Neuronal stem cell (in vitro differentiated cells): ENCODE measurements around the gene BZW2.

Source experiments
- DNase-seq: peaks from one replicate; pipeline ENCODE4 v3.0.0-alpha.2; 2013; ENCODE audit warnings: low spot score
- H2AFZ ChIP-seq: one replicate; pipeline ENCODE4 v1.6.1; 2013; ENCODE audit warnings: mild to moderate bottlenecking, low read length, inconsistent platforms
- H2AK5ac ChIP-seq: 2 replicates; pipeline ENCODE4 v1.6.1; 2013; ENCODE audit warnings: low read depth, mild to moderate bottlenecking, inconsistent platforms, low read length, moderate library complexity, mixed read lengths
- H2BK120ac ChIP-seq: 2 replicates; pipeline ENCODE4 v1.6.1; 2013; ENCODE audit warnings: low read depth, mild to moderate bottlenecking, inconsistent platforms, low read length, moderate library complexity, mixed read lengths
- H2BK12ac ChIP-seq: one replicate; pipeline ENCODE4 v1.6.1; 2013; ENCODE audit warnings: low read length, inconsistent platforms
- H2BK15ac ChIP-seq: 2 replicates; pipeline ENCODE4 v1.6.1; 2013; ENCODE audit warnings: mild to moderate bottlenecking, low read length, inconsistent platforms, mixed read lengths
- H2BK5ac ChIP-seq: one replicate; pipeline ENCODE4 v1.6.1; 2013; ENCODE audit warnings: inconsistent platforms, mild to moderate bottlenecking, low read length, moderate library complexity
- H3K14ac ChIP-seq: one replicate; pipeline ENCODE4 v1.6.1; 2013; ENCODE audit warnings: low read length, inconsistent platforms
- H3K18ac ChIP-seq: 2 replicates; pipeline ENCODE4 v1.6.1; 2013; ENCODE audit warnings: low read length, inconsistent platforms
- H3K23ac ChIP-seq: 2 replicates; pipeline ENCODE4 v1.6.1; 2013; ENCODE audit warnings: low read depth, mild to moderate bottlenecking, mixed read lengths, low read length, inconsistent platforms; ENCODE audit not compliant: poor library complexity
- H3K27ac ChIP-seq: replicated peaks from 3 replicates; pipeline ENCODE4 v1.5.1; 2013; ENCODE audit warnings: low read length, inconsistent platforms
- H3K27me3 ChIP-seq, 3 experiments: 2 replicates each; pipeline ENCODE4 v1.6.1; 2013; ENCODE audit warnings: low read length in 3 of 3, mild to moderate bottlenecking in 2 of 3, inconsistent platforms in 1 of 3, low read depth in 1 of 3, mixed read lengths in 1 of 3, moderate library complexity in 1 of 3; ENCODE audit not compliant: control insufficient read depth in 3 of 3, insufficient read depth in 3 of 3
- H3K36me3 ChIP-seq, 2 donors: replicated peaks in 1 of 2; 2 replicates each; pipeline ENCODE4 v1.6.1; 2013; ENCODE audit warnings: low read length in 2 of 2; ENCODE audit not compliant: control insufficient read depth in 2 of 2, insufficient read depth in 2 of 2
- H3K4ac ChIP-seq: 2 replicates; pipeline ENCODE4 v1.6.1; 2013; ENCODE audit warnings: inconsistent platforms, mild to moderate bottlenecking, low read length, moderate library complexity
- H3K4me1 ChIP-seq, 2 donors: 1 replicate in 1 of 2; 2 replicates in 1 of 2; pipeline ENCODE4 v1.6.1; 2013; ENCODE audit warnings: low read length in 2 of 2, low read depth in 1 of 2; ENCODE audit not compliant: control insufficient read depth in 2 of 2, insufficient read depth in 1 of 2
- H3K4me2 ChIP-seq: one replicate; pipeline ENCODE4 v1.6.1; 2013; ENCODE audit warnings: mild to moderate bottlenecking, low read length, inconsistent platforms; ENCODE audit not compliant: insufficient read depth, poor library complexity, severe bottlenecking
- H3K4me3 ChIP-seq, 2 donors: 2 replicates each; pipeline ENCODE4 v1.5.1; 2013; ENCODE audit warnings: low read length in 2 of 2, mild to moderate bottlenecking in 2 of 2, inconsistent platforms in 1 of 2, moderate library complexity in 1 of 2
- H3K79me1 ChIP-seq: one replicate; pipeline ENCODE4 v1.6.1; 2013; ENCODE audit warnings: low read depth, mild to moderate bottlenecking, inconsistent platforms, low read length, moderate library complexity
- H3K9ac ChIP-seq: one replicate; pipeline ENCODE4 v1.6.1; 2013; ENCODE audit warnings: mild to moderate bottlenecking, low read depth, low read length, inconsistent platforms; ENCODE audit not compliant: poor library complexity
- H3K9me3 ChIP-seq, 2 donors: replicated peaks in 1 of 2; 2 replicates each; pipeline versions ENCODE3 to v1.6.1; 2013; ENCODE audit warnings: low read length in 2 of 2, mild to moderate bottlenecking in 2 of 2, inconsistent platforms in 1 of 2, low read depth in 1 of 2, mixed read lengths in 1 of 2, moderate library complexity in 1 of 2; ENCODE audit not compliant: control insufficient read depth in 2 of 2, insufficient read depth in 1 of 2
- H4K8ac ChIP-seq: one replicate; pipeline ENCODE4 v1.6.1; 2013; ENCODE audit warnings: low read depth, mild to moderate bottlenecking, inconsistent platforms, low read length, moderate library complexity
- H4K91ac ChIP-seq: one replicate; pipeline ENCODE4 v1.6.1; 2013; ENCODE audit warnings: low read length, low read depth, mild to moderate bottlenecking, inconsistent platforms; ENCODE audit not compliant: poor library complexity
- WGBS, 2 donors: extraction: QIAGEN DNeasy Blood & Tissue Kit; methylation state at CpG; one replicate each; pipeline ENCODE4 v1.1.7; 2013; ENCODE audit warnings: missing lambda C conversion rate in 2 of 2, mixed read lengths in 1 of 2; ENCODE audit not compliant: insufficient read length in 2 of 2, insufficient replicate concordance in 1 of 2; ENCODE audit errors: extremely low coverage in 2 of 2; 5-methylcytosine and 5-hydroxymethylcytosine counted together

The BZW2 gene

DNA sequence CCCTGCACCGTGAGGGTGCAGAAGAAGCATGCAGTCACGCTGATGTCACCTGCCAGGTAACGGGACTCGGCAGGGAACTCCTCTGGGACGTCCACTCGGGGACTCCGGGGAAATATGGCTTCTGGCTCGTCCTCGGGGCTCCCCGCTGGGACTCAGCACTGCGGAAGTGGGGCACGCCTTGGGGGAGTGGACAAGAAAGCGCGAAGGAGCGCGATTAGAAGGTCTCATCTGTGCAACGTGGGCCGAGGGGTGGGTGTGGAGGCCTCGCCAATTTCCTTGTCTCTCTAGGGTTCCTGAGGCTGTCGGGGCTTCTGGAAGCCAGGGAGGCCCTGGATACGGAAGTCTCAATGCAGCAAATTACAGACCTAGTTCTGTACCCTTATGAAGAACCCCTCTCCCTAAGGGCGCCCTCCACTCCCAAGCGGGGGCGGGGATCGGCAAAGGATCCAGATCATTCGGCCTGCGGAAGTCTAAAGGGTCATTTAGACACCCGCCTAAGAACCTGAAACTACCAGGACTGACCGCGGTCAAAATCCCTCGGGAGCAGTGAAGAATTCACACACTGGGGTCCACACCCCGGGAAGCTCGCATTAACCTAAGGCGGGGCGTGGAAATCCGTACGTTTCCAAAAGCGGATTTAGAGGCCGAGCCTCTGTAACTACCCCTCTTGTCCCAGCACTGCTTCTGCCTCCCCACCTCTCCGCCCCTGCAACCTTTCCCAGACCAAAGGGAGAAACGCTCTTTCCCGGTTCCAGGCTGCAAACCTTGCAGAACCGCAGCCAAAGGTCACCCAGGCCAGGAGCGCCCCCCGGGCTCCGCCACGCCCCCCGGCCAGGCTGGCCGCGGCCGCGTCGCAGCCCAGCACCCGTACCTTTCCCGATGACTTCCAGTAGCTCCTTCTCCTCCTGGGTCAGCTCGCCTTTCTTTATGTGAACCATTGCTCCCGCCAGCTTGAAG, 1.1 kb upstream of the BZW2 start:
- H3K9me3 ChIP-seq = no peaks in the 10 kb centered on the region
- H3K9ac ChIP-seq = peak overlapping the region; percentile 82
- DNase-seq = no peak
- H4K91ac ChIP-seq = no peak overlapping the region
- H3K36me3 ChIP-seq = peaks cover 0 to 13% of the 10 kb centered on the region in 2 donors
- no peak overlapping the region for H2BK12ac ChIP-seq
- H3K79me1 ChIP-seq = peaks cover 5% of the 10 kb centered on the region
- H3K27me3 ChIP-seq = no peaks in the 10 kb centered on the region
- H2AK5ac ChIP-seq = peak overlapping the region; percentile 60
- peak overlapping the region; percentile 90 to 98 for H3K4me3 ChIP-seq
- H2BK120ac ChIP-seq = no peak overlapping the region
- H3K23ac ChIP-seq = peak overlapping the region; percentile 61
- WGBS, 2 donors = no CpG with 5 or more reads among the region's 57 CpGs
- H3K4me1 ChIP-seq = peaks cover 11 to 26% of the 10 kb centered on the region in 2 donors
- peak overlapping the region; percentile 73 for H3K14ac ChIP-seq
- H2AFZ ChIP-seq = peak overlapping the region; percentile 96
- peak overlapping the region; percentile 93 for H2BK5ac ChIP-seq
- no peak overlapping the region for H4K8ac ChIP-seq
- H3K4ac ChIP-seq = no peak overlapping the region
- H3K27ac ChIP-seq = peak overlapping the region; percentile 95
- peak overlapping the region; percentile 84 for H2BK15ac ChIP-seq
- H3K18ac ChIP-seq = peak overlapping the region; percentile 95
- peak overlapping the region; percentile 78 for H3K4me2 ChIP-seq

- Histone ChIP-seq H3K27ac (no peak overlapping the region), H3K4me3 (peak overlapping the region; percentile 98), H3K23ac (no peak overlapping the region), H3K4me1 (peaks cover 11 to 26% of the 10 kb centered on the region in 2 donors), H3K4me2 (peak overlapping the region; percentile 59), H2BK5ac (peak overlapping the region; percentile 83), H2AFZ (peak overlapping the region; percentile 96), H3K18ac (peak overlapping the region; percentile 100), H3K9me3 (no peaks in the 10 kb centered on the region), H2AK5ac (peak overlapping the region; percentile 60), H4K8ac (no peak overlapping the region), H3K79me1 (peaks cover 2% of the 10 kb centered on the region), H2BK120ac (peak overlapping the region; percentile 9), H4K91ac (no peak overlapping the region), H2BK15ac (peak overlapping the region; percentile 91), H3K36me3 (peaks cover 0 to 12% of the 10 kb centered on the region in 2 donors), H3K27me3 (no peaks in the 10 kb centered on the region), H3K14ac (peak overlapping the region; percentile 97), H3K9ac (peak overlapping the region; percentile 99), H3K4ac (peak overlapping the region; percentile 97), H2BK12ac (peak overlapping the region; percentile 80)
- DNase-seq = no peak
- WGBS, 2 donors = no CpG with 5 or more reads among the region's 29 CpGs
Measured at GRCh38 chr7:16646472-16647072, 591 bp downstream of the BZW2 start.

DNA sequence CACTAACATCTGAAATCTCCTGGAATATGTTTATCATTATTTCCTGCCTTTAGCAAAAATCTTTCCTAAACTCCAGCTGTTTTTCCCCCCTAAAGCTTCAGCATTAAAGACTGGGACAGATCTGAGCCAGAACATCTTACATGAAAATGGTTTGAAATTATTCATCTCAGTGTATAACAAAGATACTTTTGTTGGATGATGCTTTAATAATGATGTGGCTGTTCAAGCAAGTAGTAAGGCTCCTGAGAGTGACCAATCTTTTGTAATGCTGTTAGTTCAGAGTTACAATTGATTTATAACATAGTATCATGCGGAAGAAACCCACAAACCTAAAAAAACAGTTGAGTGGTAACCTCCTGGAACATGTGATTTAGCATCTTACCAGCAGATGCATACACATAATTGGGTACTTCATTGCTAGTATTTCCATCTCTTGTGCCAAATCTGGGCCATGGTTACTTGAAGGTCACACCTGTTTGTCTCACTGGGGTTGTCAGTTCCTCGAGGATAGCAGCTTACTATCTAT, 1.5 kb downstream of the BZW2 start:
- Histone ChIP-seq H2AK5ac (no peak overlapping the region), H3K36me3 (peaks cover 0 to 12% of the 10 kb centered on the region in 2 donors), H4K91ac (no peak overlapping the region), H4K8ac (no peak overlapping the region), H3K4me2 (peak overlapping the region; percentile 59), H3K14ac (no peak overlapping the region), H2BK12ac (no peak overlapping the region), H3K79me1 (peaks cover 2% of the 10 kb centered on the region), H2BK5ac (no peak overlapping the region), H2AFZ (no peak overlapping the region), H2BK120ac (no peak overlapping the region), H3K4me1 (peaks cover 11 to 26% of the 10 kb centered on the region in 2 donors), H3K27me3 (no peaks in the 10 kb centered on the region), H2BK15ac (no peak overlapping the region), H3K18ac (no peak overlapping the region), H3K23ac (no peak overlapping the region), H3K4me3 (peak overlapping the region in 1 of 2 donors; percentile 98), H3K9me3 (no peaks in the 10 kb centered on the region), H3K4ac (no peak overlapping the region), H3K9ac (no peak overlapping the region), H3K27ac (no peak overlapping the region)
- no peak for DNase-seq
- no CpG with 5 or more reads among the region's 2 CpGs for WGBS, 2 donors

DNA sequence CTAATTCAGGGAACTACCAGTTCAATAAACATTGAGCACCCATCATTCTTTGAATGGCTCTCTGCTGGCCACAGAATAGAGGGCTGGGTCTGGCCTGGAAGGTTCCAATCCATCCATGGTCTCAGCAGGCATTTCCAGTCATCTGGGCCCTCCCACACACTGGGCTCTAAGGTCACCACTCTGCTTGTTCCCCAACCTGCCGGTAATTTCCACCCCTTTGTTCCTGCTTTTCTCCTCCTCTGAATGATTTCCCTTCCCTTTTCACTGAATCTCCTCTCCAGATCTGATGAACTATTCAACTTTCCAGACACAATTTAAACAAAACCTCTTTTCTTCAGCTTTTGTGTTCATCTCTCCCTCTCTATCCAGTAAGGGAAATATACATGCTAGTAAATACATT, 2.6 kb downstream of the BZW2 start:
- Histone ChIP-seq H3K23ac (no peak overlapping the region), H3K4me3 (no peak overlapping the region), H2AK5ac (no peak overlapping the region), H3K27me3 (no peaks in the 10 kb centered on the region), H3K9ac (no peak overlapping the region), H3K4ac (no peak overlapping the region), H2BK15ac (no peak overlapping the region), H4K8ac (no peak overlapping the region), H2BK12ac (no peak overlapping the region), H2BK120ac (no peak overlapping the region), H3K14ac (no peak overlapping the region), H2AFZ (no peak overlapping the region), H3K18ac (no peak overlapping the region), H3K4me1 (peaks cover 11 to 26% of the 10 kb centered on the region in 2 donors), H3K79me1 (peaks cover 4% of the 10 kb centered on the region), H2BK5ac (no peak overlapping the region), H3K4me2 (no peak overlapping the region), H3K36me3 (peaks cover 0 to 3% of the 10 kb centered on the region in 2 donors), H3K9me3 (no peaks in the 10 kb centered on the region), H3K27ac (peak overlapping the region; percentile 28), H4K91ac (no peak overlapping the region)
- DNase-seq = no peak
- no CpG with 5 or more reads among the region's 1 CpG for WGBS, 2 donors
